H1 (cell line): ENCODE data around the gene DCANP1. TPM values are rescaled to one million over a fixed set of nuclear protein-coding genes. Genes with fewer than 3 reads are reported as not detected.

Experiments
- CTCF ChIA-PET: fragments of 300-600 bp; sonication (Branson Sonifier 250); formaldehyde crosslinking; loops from one replicate; lab custom pipeline; 2021; ENCODE audit not compliant: partially characterized antibody; lab: Charles Lee
- POLR2A ChIA-PET: fragments of 300-600 bp; sonication (Branson Sonifier 250); formaldehyde crosslinking; loops from one replicate; lab custom pipeline; 2021; ENCODE audit warnings: inconsistent platforms; ENCODE audit not compliant: partially characterized antibody; lab: Charles Lee
- DNase-seq, 2 experiments: peaks; one replicate each; pipeline versions ENCODE4 v3.0.0 to v3.0.0-alpha.2; 2010 to 2022; ENCODE audit warnings: low spot score in 2 of 2, low read depth in 1 of 2, mixed read lengths in 1 of 2
- FAIRE-seq: peaks from 2 replicates; lab custom pipeline; 2011; peaks lifted over from hg19 to GRCh38; lab: Jason Lieb, UNC
- H2AFZ ChIP-seq: 2 replicates; pipeline ENCODE4 v1.8.1; 2012; ENCODE audit warnings: low read length, inconsistent platforms
- H2AK5ac ChIP-seq: 2 replicates; pipeline ENCODE4 v1.6.1; 2013; ENCODE audit warnings: low read depth, low read length
- H2BK120ac ChIP-seq: replicated peaks from 2 replicates; pipeline ENCODE3; 2013; ENCODE audit warnings: low read depth, low read length, inconsistent platforms
- H2BK12ac ChIP-seq: 2 replicates; pipeline ENCODE4 v1.6.1; 2013; ENCODE audit warnings: low read depth, low read length
- H2BK15ac ChIP-seq: 2 replicates; pipeline ENCODE4 v1.6.1; 2013; ENCODE audit warnings: low read length
- H2BK20ac ChIP-seq: 2 replicates; pipeline ENCODE4 v1.6.1; 2013; ENCODE audit warnings: low read length
- H2BK5ac ChIP-seq: 2 replicates; pipeline ENCODE4 v1.6.1; 2013; ENCODE audit warnings: low read depth, low read length
- H3K14ac ChIP-seq: 2 replicates; pipeline ENCODE4 v1.6.1; 2013; ENCODE audit warnings: inconsistent platforms; ENCODE audit not compliant: insufficient read length
- H3K18ac ChIP-seq: 2 replicates; pipeline ENCODE4 v1.6.1; 2013; ENCODE audit warnings: low read length; ENCODE audit errors: extremely low read depth
- H3K23ac ChIP-seq: 2 replicates; pipeline ENCODE4 v1.6.1; 2013; ENCODE audit warnings: inconsistent platforms; ENCODE audit not compliant: insufficient read length
- H3K23me2 ChIP-seq: 2 replicates; pipeline ENCODE4 v1.6.1; 2013; ENCODE audit warnings: low read depth, low read length
- H3K27ac ChIP-seq: 2 replicates; pipeline ENCODE4 v1.6.1; 2011; ENCODE audit warnings: low read depth, low read length, inconsistent platforms
- H3K27me3 ChIP-seq, 4 experiments: replicated peaks in 1 of 4; 1 replicate in 1 of 4; 2 replicates in 3 of 4; pipeline versions ENCODE4 v1.6.1 to v1.8.1; 2011 to 2013; ENCODE audit warnings: low read length in 3 of 4, mild to moderate bottlenecking in 3 of 4, inconsistent platforms in 2 of 4, mixed read lengths in 2 of 4, moderate library complexity in 1 of 4; ENCODE audit not compliant: control insufficient read depth in 3 of 4, insufficient read depth in 3 of 4; ENCODE audit errors: extremely low read depth in 1 of 4
- H3K36me3 ChIP-seq, 4 experiments: 2 replicates each; pipeline versions ENCODE4 v1.6.1 to v1.8.1; 2011 to 2013; ENCODE audit warnings: mild to moderate bottlenecking in 4 of 4, low read length in 3 of 4, moderate library complexity in 2 of 4, control low read depth in 1 of 4, inconsistent platforms in 1 of 4; ENCODE audit not compliant: insufficient read depth in 4 of 4, control insufficient read depth in 2 of 4
- H3K4ac ChIP-seq: replicated peaks from 2 replicates; pipeline ENCODE3; 2013; ENCODE audit warnings: low read length, low read depth, mixed read lengths, inconsistent platforms; ENCODE audit not compliant: insufficient read length
- H3K4me1 ChIP-seq, 4 experiments: replicated peaks in 1 of 4; 1 replicate in 1 of 4; 2 replicates in 3 of 4; pipeline versions ENCODE4 v1.6.1 to v1.8.1; 2011 to 2013; ENCODE audit warnings: low read length in 3 of 4, inconsistent platforms in 2 of 4, mixed read lengths in 1 of 4; ENCODE audit not compliant: insufficient read depth in 4 of 4, control insufficient read depth in 3 of 4
- H3K4me2 ChIP-seq, 2 experiments: 2 replicates each; pipeline versions ENCODE4 v1.6.1 to v1.8.1; 2011 to 2013; ENCODE audit warnings: low read depth in 2 of 2, low read length in 2 of 2, control low read depth in 1 of 2, inconsistent platforms in 1 of 2, mild to moderate bottlenecking in 1 of 2; ENCODE audit not compliant: insufficient read depth in 1 of 2
- H3K4me3 ChIP-seq, 4 experiments: fragments of 200-600, 300-600 bp in 1 of 4; sonication (generic), shearing (Covaris generic), sonication (Bioruptor Twin) in 1 of 4; 2 replicates each; pipeline versions ENCODE4 v1.5.1 to v1.8.1; 2011 to 2016; ENCODE audit warnings: low read length in 4 of 4, low read depth in 3 of 4, control low read depth in 2 of 4, inconsistent platforms in 2 of 4, mild to moderate bottlenecking in 2 of 4, mixed read lengths in 1 of 4, moderate library complexity in 1 of 4; ENCODE audit not compliant: insufficient read depth in 2 of 4; ENCODE audit errors: extremely low read depth in 1 of 4
- H3K56ac ChIP-seq: replicated peaks from 2 replicates; pipeline ENCODE3; 2013; ENCODE audit warnings: low read depth, mild to moderate bottlenecking, mixed read lengths, low read length, inconsistent platforms; ENCODE audit not compliant: insufficient read length
- H3K79me1 ChIP-seq: 2 replicates; pipeline ENCODE4 v1.6.1; 2013; ENCODE audit warnings: low read depth, low read length, control low read depth
- H3K79me2 ChIP-seq, 2 experiments: 2 replicates each; pipeline versions ENCODE4 v1.6.1 to v1.8.1; 2012 to 2013; ENCODE audit warnings: low read length in 2 of 2, mild to moderate bottlenecking in 2 of 2, inconsistent platforms in 1 of 2; ENCODE audit not compliant: insufficient read depth in 2 of 2, control insufficient read depth in 1 of 2
- H3K9ac ChIP-seq, 4 experiments: replicated peaks in 1 of 4; 1 replicate in 1 of 4; 2 replicates in 3 of 4; pipeline versions ENCODE4 v1.6.1 to v1.8.1; 2011 to 2013; ENCODE audit warnings: low read depth in 3 of 4, low read length in 3 of 4, control low read depth in 2 of 4, mild to moderate bottlenecking in 2 of 4, moderate library complexity in 2 of 4, inconsistent platforms in 1 of 4; ENCODE audit errors: extremely low read depth in 1 of 4
- H3K9me3 ChIP-seq, 2 experiments: 2 replicates each; pipeline versions ENCODE4 v1.6.1 to v1.8.1; 2012 to 2013; ENCODE audit warnings: mild to moderate bottlenecking in 2 of 2, moderate library complexity in 2 of 2, control low read depth in 1 of 2, inconsistent platforms in 1 of 2, low read depth in 1 of 2, low read length in 1 of 2, mixed read lengths in 1 of 2; ENCODE audit not compliant: insufficient read depth in 2 of 2
- H4K20me1 ChIP-seq, 2 experiments: replicated peaks in 1 of 2; 2 replicates each; pipeline versions ENCODE3 to v1.8.1; 2011 to 2013; ENCODE audit warnings: inconsistent platforms in 2 of 2, low read length in 2 of 2, mild to moderate bottlenecking in 1 of 2; ENCODE audit not compliant: insufficient read depth in 2 of 2, control insufficient read depth in 1 of 2
- H4K5ac ChIP-seq: 2 replicates; pipeline ENCODE4 v1.6.1; 2013; ENCODE audit warnings: low read length, low read depth, mixed read lengths, inconsistent platforms; ENCODE audit not compliant: insufficient read length
- H4K8ac ChIP-seq: 2 replicates; pipeline ENCODE4 v1.8.0; 2013; ENCODE audit warnings: mild to moderate bottlenecking, moderate library complexity, low read length, inconsistent platforms; ENCODE audit not compliant: insufficient read depth; ENCODE audit errors: extremely low read depth
- H4K91ac ChIP-seq: replicated peaks from 2 replicates; pipeline ENCODE3; 2013; ENCODE audit warnings: low read length, mixed read lengths, inconsistent platforms; ENCODE audit not compliant: insufficient read length
- CTCF ChIP-seq, 3 experiments: IDR thresholded peaks; 1 replicate in 2 of 3; 2 replicates in 1 of 3; pipeline versions ENCODE4 v1.5.1 to v1.6.1; 2011; ENCODE audit warnings: low read length in 3 of 3, mild to moderate bottlenecking in 3 of 3, inconsistent platforms in 2 of 3, low read depth in 1 of 3, moderate library complexity in 1 of 3; ENCODE audit not compliant: insufficient read depth in 1 of 3; ENCODE audit errors: control extremely low read depth in 1 of 3
- RAD21 ChIP-seq, 2 experiments: IDR thresholded peaks in 1 of 2; conservative IDR thresholded peaks in 1 of 2; 2 replicates each; pipeline ENCODE4 v1.6.1; 2011; ENCODE audit warnings: low read depth in 2 of 2, low read length in 2 of 2, improper control_type of control experiment in 1 of 2, inconsistent platforms in 1 of 2, mild to moderate bottlenecking in 1 of 2, moderate library complexity in 1 of 2
- RBBP5 ChIP-seq: IDR thresholded peaks from 2 replicates; pipeline ENCODE4 v1.7.1; 2012; ENCODE audit warnings: low read depth, mild to moderate bottlenecking, inconsistent platforms, low read length, moderate library complexity, borderline replicate concordance
- ZNF274 ChIP-seq: IDR thresholded peaks from 2 replicates; pipeline ENCODE4 v1.7.0; 2012; ENCODE audit warnings: low read length, borderline replicate concordance; ENCODE audit errors: extremely low read depth
- WGBS, 2 experiments: shearing (Covaris generic) in 1 of 2; methylation state at CpG; one replicate each; pipeline versions ENCODE4 v1.1.6 to v1.1.7; 2013 to 2015; ENCODE audit warnings: low lambda C conversion rate in 2 of 2, mixed read lengths in 2 of 2, inconsistent platforms in 1 of 2, low coverage in 1 of 2, missing lambda C conversion rate in 1 of 2; ENCODE audit not compliant: insufficient replicate concordance in 2 of 2, insufficient coverage in 1 of 2, insufficient read length in 1 of 2; ENCODE audit errors: extremely low coverage in 1 of 2, missing lambda C conversion rate in 1 of 2; 5-methylcytosine and 5-hydroxymethylcytosine counted together
- polyA plus RNA-seq, 7 experiments: library from polyadenylated mRNA; depleted of rRNA in 3 of 7; stranded (reverse) in 5 of 7; unstranded in 2 of 7; fragments of >200 nt in 5 of 7; fragments of 200-250 nt in 2 of 7; gene quantifications; 1 replicate in 5 of 7; 2 replicates in 1 of 7; 4 replicates in 1 of 7; pipeline versions ENCODE4 v1.2.1 to v1.2.3, GENCODE V29; 2011 to 2013; ENCODE audit warnings: missing spikeins in 2 of 7, mixed read lengths in 2 of 7
- total RNA-seq: library from RNA; stranded (reverse); fragmentation: NEBNext Ultra II Directional; extraction: Animal tissue kit (Norgen Biotek cat#: 25700); gene quantifications from 2 replicates; pipeline ENCODE4 v1.2.1, GENCODE V29; 2021

DCANP1 gene
- total and polyA plus RNA-seq, 2 of the 8 experiments (the other 6 are each of a cell fraction or from before 2014, with no cell fraction given): not detected

- H3K23ac ChIP-seq: no peak overlapping the region
- CTCF ChIA-PET: interaction anchor here (0.7 to 5.2 kb wide), 38 partner anchors 8 to 325 kb away, joined by 3 to 62 read pairs (median 4); partner anchors contain the start of gene DCANP1
- H3K4ac ChIP-seq: no peak overlapping the region
- no peaks in the 10 kb centered on the region for H3K79me1 ChIP-seq
- H3K9me3 ChIP-seq: peaks cover 0 to 6% of the 10 kb centered on the region in 2 experiments; a peak in 2 of 4 replicates
- no peak overlapping the region for H3K9ac ChIP-seq
- H4K5ac ChIP-seq: no peak overlapping the region
- H3K4me1 ChIP-seq: no peaks in the 10 kb centered on the region
- H3K36me3 ChIP-seq: no peaks in the 10 kb centered on the region
- H4K8ac ChIP-seq: no peak overlapping the region
- H4K91ac ChIP-seq: no peak overlapping the region
- no peak overlapping the region for H2BK12ac ChIP-seq
- no peaks in the 10 kb centered on the region for H3K23me2 ChIP-seq
- FAIRE-seq (peak; percentile 39), DNase-seq (no peak)
- H3K18ac ChIP-seq: no peak overlapping the region
- H2BK120ac ChIP-seq: no peak overlapping the region
- no peak overlapping the region for H3K4me2 ChIP-seq
- H3K27ac ChIP-seq: no peak overlapping the region
- no peak overlapping the region for H2AFZ ChIP-seq
- no peaks in the 10 kb centered on the region for H3K79me2 ChIP-seq
- H2BK15ac ChIP-seq: no peak overlapping the region
- no peak overlapping the region for H2BK5ac ChIP-seq
- POLR2A ChIA-PET: interaction anchor here (0.6 to 1.1 kb wide), 3 partner anchors 26 to 57 kb away, joined by 3 to 5 read pairs (median 3); partner anchors contain the start of gene MACROH2A1
- H3K14ac ChIP-seq: no peak overlapping the region
- WGBS, 2 experiments: 59% methylated on average over 7 of the region's 7 CpGs; no CpG with 5 or more reads in 1 of the 2 experiments
- H3K56ac ChIP-seq: no peak overlapping the region
- no peak overlapping the region for H2BK20ac ChIP-seq
- H2AK5ac ChIP-seq: no peak overlapping the region
- TF ChIP-seq ZNF274 (no peak), RBBP5 (no peak), CTCF (IDR thresholded peaks at IDR 0.05; ENCODE audit: control extremely low read depth in 1 of 3, insufficient read depth in 1 of 3, low read depth in 1 of 3, low read length in 3 of 3) (peak in 2 of 3 experiments; percentile 58 to 78; a peak in 3 of 4 replicates), RAD21 (IDR thresholded peaks at IDR 0.05 in 1 of 2, conservative IDR thresholded peaks at IDR 0.05 in 1 of 2; ENCODE audit: low read depth in 2 of 2, low read length in 2 of 2) (peak; percentile 57 to 68)
- no peaks in the 10 kb centered on the region for H3K27me3 ChIP-seq
- H4K20me1 ChIP-seq: no peaks in the 10 kb centered on the region
- no peak overlapping the region for H3K4me3 ChIP-seq
Observed at GRCh38 chr5:135426102-135427082, 20.8 kb downstream of the DCANP1 start.
